ENCODE results near the gene CDKN1B.

DNA sequence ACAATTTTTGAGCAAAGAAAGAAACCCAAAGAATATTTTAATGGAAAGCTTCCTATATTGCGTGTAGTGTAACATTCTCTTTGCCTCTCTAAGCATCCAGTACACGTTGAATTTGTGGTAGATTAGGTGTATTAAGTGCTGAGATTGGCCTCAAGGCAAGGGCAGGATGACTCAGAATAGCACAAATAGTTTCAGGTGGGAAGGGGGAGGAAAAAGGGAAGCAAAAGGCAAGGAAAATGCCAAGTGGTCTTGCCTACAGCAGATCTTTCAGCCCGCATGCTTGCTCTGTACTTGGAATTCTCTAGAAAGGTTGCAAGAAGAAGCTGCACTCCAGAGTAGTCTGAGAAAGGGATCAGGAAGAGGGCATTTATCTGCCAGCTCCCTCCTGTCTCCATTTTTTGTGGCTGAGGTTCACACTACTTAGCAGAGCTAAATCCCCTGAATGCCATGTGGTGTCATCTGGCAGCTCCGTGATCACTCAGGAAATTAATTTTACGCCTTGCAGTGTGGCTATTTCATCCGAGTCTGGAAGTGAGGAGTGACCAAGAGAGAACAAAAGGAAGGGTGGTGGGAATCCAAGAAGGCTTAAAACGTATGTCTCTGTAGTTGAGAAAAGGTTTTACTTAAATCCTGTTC, 28.5 kb downstream of the CDKN1B start:
- TF ChIP-seq, protein P1, sequence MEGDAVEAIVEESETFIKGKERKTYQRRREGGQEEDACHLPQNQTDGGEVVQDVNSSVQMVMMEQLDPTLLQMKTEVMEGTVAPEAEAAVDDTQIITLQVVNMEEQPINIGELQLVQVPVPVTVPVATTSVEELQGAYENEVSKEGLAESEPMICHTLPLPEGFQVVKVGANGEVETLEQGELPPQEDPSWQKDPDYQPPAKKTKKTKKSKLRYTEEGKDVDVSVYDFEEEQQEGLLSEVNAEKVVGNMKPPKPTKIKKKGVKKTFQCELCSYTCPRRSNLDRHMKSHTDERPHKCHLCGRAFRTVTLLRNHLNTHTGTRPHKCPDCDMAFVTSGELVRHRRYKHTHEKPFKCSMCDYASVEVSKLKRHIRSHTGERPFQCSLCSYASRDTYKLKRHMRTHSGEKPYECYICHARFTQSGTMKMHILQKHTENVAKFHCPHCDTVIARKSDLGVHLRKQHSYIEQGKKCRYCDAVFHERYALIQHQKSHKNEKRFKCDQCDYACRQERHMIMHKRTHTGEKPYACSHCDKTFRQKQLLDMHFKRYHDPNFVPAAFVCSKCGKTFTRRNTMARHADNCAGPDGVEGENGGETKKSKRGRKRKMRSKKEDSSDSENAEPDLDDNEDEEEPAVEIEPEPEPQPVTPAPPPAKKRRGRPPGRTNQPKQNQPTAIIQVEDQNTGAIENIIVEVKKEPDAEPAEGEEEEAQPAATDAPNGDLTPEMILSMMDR (IDR thresholded peaks at IDR 0.05): no peak
- no peak for TF ChIP-seq EZH2 (IDR thresholded peaks at IDR 0.05)
